ENCODE results near the gene HDAC8.

The HDAC8 gene

GRCh38 chrX:72297953-72298730, 274.5 kb downstream of the HDAC8 start:
- peak; percentile 30 for TF ChIP-seq CTCF (IDR thresholded peaks at IDR 0.05; ENCODE audit: low read length, missing control alignments)
- DNase-seq (ENCODE audit: low read depth): peak; percentile 42
- no peak overlapping the region for H3K4me3 ChIP-seq (replicated peaks; ENCODE audit: low read depth, low read length)

GRCh38 chrX:72296991-72297390, 275.7 kb downstream of the HDAC8 start:
- no peak overlapping the region for H3K4me3 ChIP-seq (replicated peaks; ENCODE audit: low read depth, low read length)
- TF ChIP-seq CTCF (IDR thresholded peaks at IDR 0.05; ENCODE audit: low read length, missing control alignments): no peak
- DNase-seq (ENCODE audit: low read depth): no peak

- no peak for DNase-seq (ENCODE audit: low read depth)
- TF ChIP-seq CTCF (IDR thresholded peaks at IDR 0.05; ENCODE audit: low read length, missing control alignments): no peak
- no peak overlapping the region for H3K4me3 ChIP-seq (replicated peaks; ENCODE audit: low read depth, low read length)
Observed at GRCh38 chrX:72295745-72296144, 276.9 kb downstream of the HDAC8 start.

GRCh38 chrX:72294497-72294896, 278.1 kb downstream of the HDAC8 start:
- TF ChIP-seq CTCF (IDR thresholded peaks at IDR 0.05; ENCODE audit: low read length, missing control alignments): no peak
- H3K4me3 ChIP-seq (replicated peaks; ENCODE audit: low read depth, low read length): no peak overlapping the region
- DNase-seq (ENCODE audit: low read depth): no peak

- TF ChIP-seq CTCF (IDR thresholded peaks at IDR 0.05; ENCODE audit: low read length, missing control alignments): no peak
- no peak overlapping the region for H3K4me3 ChIP-seq (replicated peaks; ENCODE audit: low read depth, low read length)
- no peak for DNase-seq (ENCODE audit: low read depth)
Observed at GRCh38 chrX:72282302-72282701, 290.3 kb downstream of the HDAC8 start.

GRCh38 chrX:72280321-72280845, 292.3 kb downstream of the HDAC8 start:
- no peak for TF ChIP-seq CTCF (IDR thresholded peaks at IDR 0.05; ENCODE audit: low read length, missing control alignments)
- no peak for DNase-seq (ENCODE audit: low read depth)
- no peak overlapping the region for H3K4me3 ChIP-seq (replicated peaks; ENCODE audit: low read depth, low read length)

All from fibroblast of pulmonary artery (primary cell).